NCI-H1436 (cell line): ENCODE results near the gene BICRA.
"Not testable (repeated sequence)": the region's sequence is repeated elsewhere in the genome, so short reads cannot be mapped to it uniquely, and the experiment has no call there.

Experiments
- DNase-seq: peaks from one replicate; lab custom pipeline; 2025; lab: John Stamatoyannopoulos, UW

Gene BICRA

DNA sequence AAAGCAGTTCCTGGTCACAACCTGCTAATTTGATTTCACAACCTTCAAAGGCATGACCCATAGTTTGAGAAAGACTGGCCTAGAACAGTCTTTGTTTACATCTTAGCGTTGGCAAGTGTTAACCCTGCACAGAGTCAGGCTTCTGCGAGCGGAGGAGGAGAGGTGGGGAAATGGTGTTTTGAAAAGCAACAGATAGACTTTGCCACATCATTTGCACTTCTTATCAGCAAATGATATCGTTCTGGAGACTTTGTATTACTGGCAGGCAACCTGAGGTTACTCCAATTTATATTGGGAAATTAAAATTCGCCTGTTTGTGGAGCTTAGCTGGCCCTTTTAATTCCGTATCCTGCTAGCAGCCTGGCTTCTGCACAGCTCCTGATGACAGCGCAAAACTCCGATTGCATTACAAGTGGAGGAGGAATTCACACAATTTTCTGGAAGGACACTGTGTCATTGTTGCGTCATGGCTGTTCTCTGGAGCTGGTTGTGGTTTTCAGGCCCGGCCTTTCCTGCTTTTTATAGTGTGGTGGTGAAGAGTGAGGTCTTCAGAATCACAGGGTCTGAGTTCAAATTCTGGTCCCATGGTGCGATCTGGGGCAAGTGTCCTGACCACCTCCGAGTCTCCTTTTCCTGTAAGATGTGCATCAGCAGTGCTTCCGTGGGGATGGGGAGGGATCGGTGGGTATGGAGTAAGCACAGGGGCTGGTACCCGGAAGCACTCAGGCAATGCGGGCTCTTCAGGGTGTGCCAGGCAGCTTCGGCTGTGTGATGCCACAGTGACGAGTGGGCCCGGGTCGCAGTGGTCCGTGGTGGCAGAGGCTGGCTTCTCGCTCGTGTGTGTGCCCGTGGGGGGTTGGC lies 55.2 kb downstream of the BICRA start:
- DNase-seq, result no peak

- DNase-seq, result not testable (repeated sequence)
Observed at GRCh38 chr19:47668556-47668955, 59.6 kb downstream of the BICRA start.

- peak; percentile 5 for DNase-seq
Observed at GRCh38 chr19:47670736-47671135, 61.8 kb downstream of the BICRA start.

DNA sequence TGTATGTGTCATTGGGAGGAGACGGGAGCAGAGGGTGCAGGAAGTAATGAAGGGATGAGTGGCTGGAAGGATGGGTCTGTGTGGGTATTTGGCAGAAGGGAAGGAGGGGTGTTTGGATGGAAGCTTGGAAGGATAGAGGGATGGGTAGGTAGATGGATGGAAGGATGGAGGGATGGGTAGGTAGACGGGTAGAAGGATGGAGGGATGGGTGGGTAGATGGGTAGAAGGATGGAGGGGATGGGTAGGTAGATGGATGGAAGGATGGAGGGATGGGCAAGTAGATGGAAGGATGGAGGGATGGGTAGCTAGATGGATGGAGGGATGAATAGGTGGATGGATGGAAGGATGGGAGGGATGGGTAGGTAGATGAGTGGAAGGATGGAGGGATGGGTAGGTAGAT lies 62.6 kb downstream of the BICRA start:
- DNase-seq, result no peak

DNA sequence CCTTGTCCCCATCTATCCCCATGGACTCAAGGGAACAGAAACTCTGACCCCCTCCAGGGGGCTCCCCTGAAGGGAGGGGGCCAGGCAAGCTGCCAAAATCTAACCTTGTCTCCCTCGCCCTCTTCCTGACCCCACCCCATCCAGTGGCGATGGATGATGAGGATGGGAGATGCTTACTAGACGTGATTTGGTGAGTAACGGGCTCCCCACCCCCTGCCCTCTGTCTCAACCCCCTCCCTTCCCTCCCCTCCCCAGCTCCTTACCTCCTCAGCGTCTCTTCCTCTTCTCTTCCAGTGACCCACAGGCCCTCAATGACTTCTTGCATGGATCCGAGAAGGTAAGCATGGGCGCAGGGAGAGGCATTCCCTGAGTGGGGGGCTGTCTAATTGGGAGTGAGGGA lies 64.5 kb downstream of the BICRA start:
- DNase-seq, result no peak

DNA sequence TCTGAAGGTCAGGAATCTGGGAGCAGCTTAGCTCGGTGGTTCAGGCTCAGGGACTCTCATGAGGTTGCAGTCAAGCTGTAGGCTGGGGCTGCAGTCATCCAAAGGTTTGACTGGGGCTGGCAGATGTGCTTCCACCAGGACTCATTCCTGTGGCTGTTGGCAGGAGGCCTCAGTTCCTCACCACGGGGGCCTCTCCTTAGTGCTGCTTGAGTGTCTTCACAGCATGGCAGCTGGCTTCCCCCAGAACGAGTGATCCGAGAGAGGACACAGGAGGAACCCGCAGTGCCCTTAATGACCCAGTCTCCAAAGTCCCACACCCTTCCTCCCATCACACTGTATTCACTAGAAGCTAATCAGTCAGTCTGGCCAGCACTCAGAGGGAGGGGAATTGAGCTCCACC lies 65.6 kb downstream of the BICRA start:
- DNase-seq, result no peak

GRCh38 chr19:47675271-47675670 lies 66.3 kb downstream of the BICRA start:
- DNase-seq, result no peak

DNA sequence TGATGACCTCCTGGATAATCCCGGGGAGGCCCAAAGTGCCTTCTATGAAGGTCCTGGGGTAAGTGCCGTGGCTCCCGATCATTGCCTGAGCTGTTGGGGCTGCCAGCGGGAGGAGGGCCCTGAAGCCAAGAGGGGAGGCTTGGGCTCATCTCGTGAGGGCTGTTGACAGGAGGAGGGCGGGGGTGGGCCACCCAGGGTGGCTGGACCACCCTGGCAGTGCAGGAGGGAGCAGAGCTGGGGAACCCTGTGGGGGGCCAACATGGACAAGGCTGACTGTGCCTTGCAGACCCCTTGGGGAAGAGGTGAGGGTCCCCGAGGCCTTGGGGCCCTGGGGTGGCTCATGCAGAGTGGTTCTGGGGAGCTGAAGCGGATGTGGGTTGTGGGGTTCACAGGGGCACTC lies 66.9 kb downstream of the BICRA start:
- DNase-seq, result no peak

DNA sequence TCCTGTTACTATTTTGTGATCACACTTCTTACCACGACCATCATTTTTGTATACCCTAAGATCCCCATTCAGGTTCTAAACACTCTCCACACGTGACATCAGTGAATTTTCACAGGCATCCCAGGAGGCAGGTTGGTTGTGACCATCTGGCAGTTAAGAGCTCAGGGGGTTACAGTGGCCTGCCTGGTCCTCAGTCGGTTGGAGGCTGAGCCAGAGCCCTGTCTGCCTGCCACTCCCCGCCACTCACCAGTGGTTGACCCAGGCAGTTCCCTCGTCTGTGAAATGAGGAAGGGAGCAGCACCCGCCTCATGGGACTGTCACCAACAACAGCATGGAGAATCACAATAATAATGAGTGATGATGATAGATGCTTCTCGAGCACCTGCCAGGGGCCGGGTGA lies 67.9 kb downstream of the BICRA start:
- no peak for DNase-seq

- no peak for DNase-seq
Observed at GRCh38 chr19:47679251-47679900, 70.4 kb downstream of the BICRA start.

DNA sequence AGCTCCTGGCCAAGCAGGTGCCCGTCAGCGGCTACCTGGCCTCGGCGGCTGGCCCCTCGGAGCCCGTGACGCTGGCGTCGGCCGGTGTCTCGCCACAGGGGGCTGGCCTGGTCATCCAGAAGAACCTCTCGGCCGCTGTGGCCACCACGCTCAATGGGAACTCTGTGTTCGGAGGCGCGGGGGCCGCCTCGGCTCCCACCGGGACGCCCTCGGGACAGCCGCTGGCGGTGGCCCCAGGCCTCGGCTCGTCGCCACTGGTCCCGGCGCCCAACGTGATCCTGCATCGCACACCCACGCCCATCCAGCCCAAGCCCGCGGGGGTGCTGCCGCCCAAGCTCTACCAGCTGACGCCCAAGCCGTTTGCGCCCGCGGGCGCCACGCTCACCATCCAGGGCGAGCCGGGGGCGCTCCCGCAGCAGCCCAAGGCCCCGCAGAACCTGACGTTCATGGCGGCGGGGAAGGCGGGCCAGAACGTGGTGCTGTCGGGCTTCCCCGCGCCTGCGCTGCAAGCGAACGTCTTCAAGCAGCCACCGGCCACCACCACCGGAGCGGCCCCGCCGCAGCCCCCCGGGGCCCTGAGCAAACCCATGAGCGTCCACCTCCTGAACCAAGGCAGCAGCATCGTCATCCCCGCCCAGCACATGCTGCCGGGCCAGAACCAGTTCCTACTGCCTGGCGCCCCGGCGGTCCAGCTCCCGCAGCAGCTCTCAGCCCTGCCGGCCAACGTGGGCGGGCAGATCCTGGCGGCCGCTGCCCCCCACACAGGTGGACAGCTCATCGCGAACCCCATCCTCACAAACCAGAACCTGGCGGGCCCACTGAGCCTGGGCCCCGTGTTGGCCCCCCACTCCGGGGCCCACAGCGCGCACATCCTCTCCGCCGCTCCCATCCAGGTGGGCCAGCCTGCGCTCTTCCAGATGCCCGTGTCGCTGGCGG lies 71.3 kb downstream of the BICRA start:
- DNase-seq, result no peak

DNA sequence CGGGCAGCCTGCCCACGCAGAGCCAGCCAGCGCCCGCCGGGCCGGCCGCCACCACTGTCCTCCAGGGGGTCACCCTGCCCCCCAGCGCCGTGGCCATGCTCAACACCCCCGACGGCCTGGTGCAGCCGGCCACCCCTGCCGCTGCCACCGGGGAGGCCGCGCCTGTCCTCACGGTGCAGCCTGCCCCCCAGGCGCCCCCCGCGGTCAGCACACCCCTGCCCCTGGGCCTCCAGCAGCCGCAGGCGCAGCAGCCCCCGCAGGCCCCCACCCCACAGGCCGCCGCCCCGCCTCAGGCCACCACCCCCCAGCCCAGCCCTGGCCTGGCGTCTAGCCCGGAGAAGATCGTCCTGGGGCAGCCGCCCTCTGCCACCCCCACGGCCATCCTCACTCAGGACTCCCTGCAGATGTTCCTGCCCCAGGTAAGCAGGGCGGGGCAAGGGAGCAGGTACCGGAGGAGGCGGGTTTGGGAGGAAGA lies 72.0 kb downstream of the BICRA start:
- no peak for DNase-seq

- no peak for DNase-seq
Observed at GRCh38 chr19:47681388-47681787, 72.5 kb downstream of the BICRA start.

DNA sequence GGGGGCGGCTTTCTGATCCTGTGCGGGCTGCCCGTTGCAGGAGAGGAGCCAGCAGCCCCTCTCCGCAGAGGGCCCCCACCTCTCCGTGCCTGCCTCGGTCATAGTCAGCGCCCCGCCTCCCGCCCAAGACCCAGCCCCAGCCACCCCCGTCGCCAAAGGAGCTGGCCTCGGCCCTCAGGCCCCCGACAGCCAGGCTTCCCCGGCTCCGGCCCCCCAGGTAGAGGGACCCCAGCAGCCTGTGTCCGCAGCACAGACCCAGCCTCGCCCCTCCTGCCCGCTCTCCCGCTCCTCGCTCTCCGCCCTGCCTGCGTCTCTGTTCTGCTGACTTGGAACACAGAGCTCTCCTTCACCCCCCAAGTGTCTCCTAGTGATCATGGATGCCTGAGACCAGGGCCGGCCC lies 73.0 kb downstream of the BICRA start:
- no peak for DNase-seq

DNA sequence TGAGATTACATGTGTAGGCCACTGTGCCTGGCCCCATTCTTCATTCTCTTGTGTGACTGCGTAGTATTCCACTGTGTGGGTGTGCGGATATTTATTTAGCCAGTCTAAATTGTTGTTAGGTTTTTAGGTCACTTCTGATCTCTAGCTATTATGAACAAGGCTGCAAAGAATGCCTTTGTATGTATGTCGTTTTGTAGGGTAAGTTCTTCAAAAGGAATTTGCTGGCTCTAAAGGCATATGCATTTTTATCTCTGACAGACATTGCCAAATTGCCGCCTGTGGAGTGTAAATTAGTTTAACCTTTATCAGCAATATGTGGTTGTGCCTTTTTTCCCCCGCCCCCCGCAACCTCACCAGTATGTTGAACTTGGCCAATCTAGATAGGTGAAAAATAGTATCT lies 74.0 kb downstream of the BICRA start:
- no peak for DNase-seq

DNA sequence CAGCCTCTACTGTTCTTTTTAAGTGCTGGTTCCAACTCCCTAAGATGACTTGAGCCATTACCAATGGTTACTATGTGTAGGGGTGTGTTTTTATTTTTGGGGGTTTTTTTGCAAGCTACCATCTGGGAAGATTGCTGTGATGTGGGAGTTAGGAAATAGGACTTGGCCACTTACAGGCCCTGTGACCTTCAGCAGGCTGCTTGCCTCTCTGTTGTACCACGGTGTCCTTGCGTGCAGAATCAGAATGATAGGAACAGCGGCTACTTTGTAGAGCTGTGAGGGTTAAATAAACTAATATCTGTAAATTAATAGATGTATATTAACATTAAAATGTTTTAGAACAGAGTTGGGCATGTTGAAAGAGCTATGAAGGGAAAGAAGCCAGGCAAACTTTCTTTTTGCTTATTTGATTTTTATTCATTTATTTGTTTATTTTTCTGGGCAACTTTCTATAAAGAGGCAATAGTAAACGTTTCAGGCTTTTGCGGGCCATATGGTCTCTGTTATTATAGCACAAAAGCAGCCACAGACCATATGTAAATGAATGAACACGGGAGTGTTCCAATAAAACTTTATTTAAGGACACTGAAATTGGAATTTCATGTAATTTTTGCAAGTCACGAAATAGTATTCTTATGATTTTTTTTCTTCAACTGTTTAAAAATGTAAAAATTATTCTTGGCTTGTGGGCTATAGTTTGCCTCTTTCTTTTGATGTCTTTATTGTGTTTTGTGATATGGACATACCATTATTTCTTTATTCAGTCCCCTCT lies 77.9 kb downstream of the BICRA start:
- no peak for DNase-seq

GRCh38 chr19:47687906-47688305 lies 79.0 kb downstream of the BICRA start:
- no peak for DNase-seq

DNA sequence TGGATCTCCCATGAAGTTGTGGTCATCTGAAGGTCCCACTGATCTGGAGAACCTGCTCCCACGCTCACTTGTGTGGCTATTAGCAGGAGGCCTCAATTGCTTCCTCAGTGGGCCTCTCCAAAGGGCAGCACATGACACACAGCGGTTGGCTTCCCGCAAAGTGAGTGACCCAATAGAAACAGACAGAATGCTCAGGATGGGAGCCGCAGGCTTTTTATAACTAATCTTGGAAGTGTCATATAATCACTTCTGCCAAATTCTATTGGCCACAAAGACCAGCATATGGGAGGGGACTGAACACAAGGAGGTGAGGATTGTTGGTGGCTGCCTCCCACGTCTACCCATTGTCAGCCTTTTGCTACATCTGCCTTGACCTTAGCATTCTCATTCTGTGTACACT lies 82.2 kb downstream of the BICRA start:
- no peak for DNase-seq

GRCh38 chr19:47691782-47692181 lies 82.8 kb downstream of the BICRA start:
- no peak for DNase-seq

DNA sequence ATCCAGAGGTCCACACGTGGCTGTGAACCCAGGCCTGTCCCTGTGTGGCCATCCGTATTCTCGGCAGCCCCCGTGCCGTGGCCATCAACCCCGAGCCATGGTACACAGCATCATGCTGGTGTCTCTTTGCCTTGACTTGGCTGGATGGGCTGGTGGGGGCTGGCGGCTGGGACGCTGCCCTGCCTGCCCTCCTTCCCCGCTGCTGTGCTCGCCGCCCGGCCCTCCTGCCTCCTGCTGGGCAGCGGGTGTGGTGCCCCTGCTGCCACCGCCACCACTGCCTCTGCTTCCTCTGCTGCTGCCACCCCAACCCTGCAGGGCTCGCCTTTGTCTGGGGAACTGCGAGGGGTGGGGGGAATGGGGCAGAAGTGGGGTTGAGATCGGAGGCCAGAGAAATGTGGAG lies 84.6 kb downstream of the BICRA start:
- no peak for DNase-seq

GRCh38 chr19:47693903-47694302 lies 85.0 kb downstream of the BICRA start:
- DNase-seq, result no peak
